Activated CD8-positive, alpha-beta T cell treated with anti-CD3 and anti-CD28 coated beads for 36 hours (primary cell): ENCODE results near the gene ANKRD2. TPM values are rescaled to one million over a fixed set of nuclear protein-coding genes. Genes with fewer than 3 reads are reported as not detected.

ENCODE experiments used
- ATAC-seq: fragments of 200-7000 bp; cut with Tn5 transposase; one replicate; pipeline ENCODE4 v1.10.0; 2021; ENCODE audit warnings: mild to moderate bottlenecking, moderate library complexity
- CTCF ChIA-PET: fragments of 350-600 bp; sonication (Branson Sonifier 250); formaldehyde crosslinking; loops from one replicate; lab custom pipeline; 2021; ENCODE audit warnings: antibody characterized with exemption; lab: Charles Lee
- POLR2A ChIA-PET: fragments of 350-600 bp; sonication (Branson Sonifier 250); formaldehyde crosslinking; loops from one replicate; lab custom pipeline; 2021; ENCODE audit warnings: antibody characterized with exemption; lab: Charles Lee
- DNase-seq: peaks from one replicate; pipeline ENCODE4 v3.0.0-alpha.2; 2020
- H3K27ac Mint-ChIP-seq: one replicate; pipeline ENCODE4 v1.8.0; 2021; ENCODE audit warnings: mild to moderate bottlenecking, mixed read lengths
- H3K27me3 Mint-ChIP-seq: one replicate; pipeline ENCODE4 v1.8.0; 2021; ENCODE audit warnings: mixed read lengths
- H3K36me3 Mint-ChIP-seq: one replicate; pipeline ENCODE4 v1.8.0; 2021; ENCODE audit warnings: low read depth, mixed read lengths
- H3K4me1 Mint-ChIP-seq: one replicate; pipeline ENCODE4 v1.8.0; 2021; ENCODE audit warnings: low read depth, mixed read lengths
- H3K4me3 Mint-ChIP-seq: one replicate; pipeline ENCODE4 v1.8.0; 2021; ENCODE audit warnings: mild to moderate bottlenecking, moderate library complexity, mixed read lengths
- H3K9me3 Mint-ChIP-seq: one replicate; pipeline ENCODE4 v1.8.0; 2021; ENCODE audit warnings: mixed read lengths
- intact Hi-C: fragments of 100-400 bp; cut with micrococcal nuclease; formaldehyde crosslinking; loops from one replicate; pipeline ENCODE4 v1.10.0; 2022
- total RNA-seq, 2 experiments: library from RNA; stranded (reverse); gene quantifications; one replicate each; pipeline ENCODE4 v1.2.3, GENCODE V29; 2021
- TF ChIP-seq, protein P1 (sequence below): fragments of 200-600 bp; IDR thresholded peaks from one replicate; pipeline ENCODE4 v1.8.0; 2022; ENCODE audit warnings: antibody characterized with exemption, mild to moderate bottlenecking

Gene ANKRD2
- total RNA-seq, 2 experiments from 2014 or later, result not detected

DNA sequence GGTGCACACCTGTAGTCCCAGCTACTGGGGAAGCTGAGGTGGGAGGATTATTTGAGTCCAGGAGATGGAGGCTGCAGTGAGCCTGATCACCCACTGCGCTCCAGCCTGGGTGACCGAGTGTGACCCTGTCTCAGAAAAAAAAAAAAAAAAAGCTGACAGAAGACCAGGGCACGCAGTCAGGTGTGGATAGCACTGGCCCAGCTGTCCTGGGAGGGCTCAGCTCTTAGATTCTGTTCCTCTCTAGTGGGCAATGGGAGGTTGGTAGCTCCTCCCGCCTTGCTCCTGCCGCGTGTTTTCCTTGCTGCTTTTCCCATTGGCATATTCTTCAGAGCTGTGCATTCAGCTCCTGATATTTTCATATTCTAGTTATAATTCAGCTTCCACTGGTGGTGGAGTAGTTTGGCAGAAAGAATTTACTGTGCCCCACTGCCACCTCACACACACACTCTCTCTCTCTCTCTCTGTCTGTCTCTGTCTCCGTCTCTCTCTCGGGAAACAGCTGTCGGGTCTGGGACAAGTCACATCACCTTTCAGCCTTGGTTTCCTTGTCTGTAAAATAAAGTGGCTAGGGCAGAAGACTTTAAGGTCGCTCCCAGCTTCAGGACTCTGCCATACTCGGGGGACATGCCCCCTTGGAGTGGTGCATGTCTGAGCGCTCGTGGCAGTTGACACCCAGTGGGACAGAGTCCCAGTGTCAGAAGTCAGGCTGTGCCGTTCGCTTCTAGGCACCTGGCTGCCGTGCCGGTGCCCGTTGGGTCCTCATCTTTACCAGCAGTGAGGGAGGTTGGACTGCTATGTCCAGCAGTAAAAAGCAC, 25.9 kb upstream of the ANKRD2 start:
- POLR2A ChIA-PET, result no interaction called here
- CTCF ChIA-PET, result interaction anchor here (0.6 to 2.0 kb wide), 6 partner anchors 8 to 474 kb away, joined by 4 to 15 read pairs (median 6); no protein-coding TSS in a partner anchor
- TF ChIP-seq, protein P1, sequence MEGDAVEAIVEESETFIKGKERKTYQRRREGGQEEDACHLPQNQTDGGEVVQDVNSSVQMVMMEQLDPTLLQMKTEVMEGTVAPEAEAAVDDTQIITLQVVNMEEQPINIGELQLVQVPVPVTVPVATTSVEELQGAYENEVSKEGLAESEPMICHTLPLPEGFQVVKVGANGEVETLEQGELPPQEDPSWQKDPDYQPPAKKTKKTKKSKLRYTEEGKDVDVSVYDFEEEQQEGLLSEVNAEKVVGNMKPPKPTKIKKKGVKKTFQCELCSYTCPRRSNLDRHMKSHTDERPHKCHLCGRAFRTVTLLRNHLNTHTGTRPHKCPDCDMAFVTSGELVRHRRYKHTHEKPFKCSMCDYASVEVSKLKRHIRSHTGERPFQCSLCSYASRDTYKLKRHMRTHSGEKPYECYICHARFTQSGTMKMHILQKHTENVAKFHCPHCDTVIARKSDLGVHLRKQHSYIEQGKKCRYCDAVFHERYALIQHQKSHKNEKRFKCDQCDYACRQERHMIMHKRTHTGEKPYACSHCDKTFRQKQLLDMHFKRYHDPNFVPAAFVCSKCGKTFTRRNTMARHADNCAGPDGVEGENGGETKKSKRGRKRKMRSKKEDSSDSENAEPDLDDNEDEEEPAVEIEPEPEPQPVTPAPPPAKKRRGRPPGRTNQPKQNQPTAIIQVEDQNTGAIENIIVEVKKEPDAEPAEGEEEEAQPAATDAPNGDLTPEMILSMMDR, result no peak
- no peak for ATAC-seq
- no peaks in the 10 kb centered on the region for H3K9me3 Mint-ChIP-seq
- H3K4me3 Mint-ChIP-seq, result no peak overlapping the region
- no peak for DNase-seq
- H3K4me1 Mint-ChIP-seq, result peaks cover 23% of the 10 kb centered on the region
- H3K27me3 Mint-ChIP-seq, result no peaks in the 10 kb centered on the region
- intact Hi-C loops, result no loop called here
- no peaks in the 10 kb centered on the region for H3K36me3 Mint-ChIP-seq
- no peak overlapping the region for H3K27ac Mint-ChIP-seq

DNA sequence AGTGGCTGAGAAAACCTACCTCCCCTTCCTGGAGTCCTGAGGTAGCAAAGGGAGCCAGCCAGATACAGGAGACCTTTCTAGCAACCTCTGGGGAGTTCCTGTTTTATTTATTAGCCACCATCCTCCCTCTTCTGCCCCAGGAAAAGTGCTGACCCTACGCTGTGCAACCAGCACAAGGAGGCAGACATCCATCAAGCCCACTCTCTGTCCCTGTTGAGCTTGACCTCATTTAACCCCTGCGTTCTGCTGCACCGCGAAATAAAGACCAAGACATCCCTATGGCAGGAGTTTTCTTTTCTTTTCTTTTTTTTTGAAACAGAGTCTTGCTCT, 25.3 kb upstream of the ANKRD2 start:
- Mint-ChIP-seq H3K4me3 (no peak overlapping the region), H3K36me3 (no peaks in the 10 kb centered on the region), H3K27me3 (no peaks in the 10 kb centered on the region), H3K4me1 (peaks cover 18% of the 10 kb centered on the region), H3K27ac (no peak overlapping the region), H3K9me3 (no peaks in the 10 kb centered on the region)
- no peak for DNase-seq
- CTCF ChIA-PET, result interaction anchor here (1.8 to 2.0 kb wide), 2 partner anchors 12 to 83 kb away, joined by 5 to 15 read pairs; no protein-coding TSS in a partner anchor
- intact Hi-C loops, result no loop called here
- TF ChIP-seq, protein P1, result no peak
- POLR2A ChIA-PET, result no interaction called here
- ATAC-seq, result no peak

DNA sequence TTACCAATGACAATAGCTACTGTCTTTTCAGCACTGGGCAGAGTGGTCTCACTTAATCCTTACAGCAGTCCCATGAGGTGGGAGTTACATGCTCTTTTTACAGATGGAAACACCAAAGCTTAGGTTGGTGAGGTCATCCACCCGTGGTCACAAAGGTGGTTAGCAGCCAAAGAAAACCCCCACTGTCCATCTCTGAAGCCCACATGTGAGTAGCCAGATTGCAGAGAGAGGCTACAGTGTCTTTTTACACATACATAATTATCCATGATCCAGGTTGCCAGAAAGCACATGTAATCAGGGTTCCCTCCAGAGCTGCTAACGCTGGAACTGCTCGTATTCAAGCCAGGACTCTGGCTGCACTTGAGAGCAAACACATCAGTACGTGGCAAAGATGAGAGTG, 24.6 kb upstream of the ANKRD2 start:
- no peak overlapping the region for H3K4me3 Mint-ChIP-seq
- DNase-seq (no peak), ATAC-seq (no peak)
- CTCF ChIA-PET, result no interaction called here
- H3K36me3 Mint-ChIP-seq, result no peaks in the 10 kb centered on the region
- no peak overlapping the region for H3K27ac Mint-ChIP-seq
- H3K4me1 Mint-ChIP-seq, result peaks cover 11% of the 10 kb centered on the region
- TF ChIP-seq, protein P1, result no peak
- no peaks in the 10 kb centered on the region for H3K27me3 Mint-ChIP-seq
- H3K9me3 Mint-ChIP-seq, result no peaks in the 10 kb centered on the region
- intact Hi-C loops, result no loop called here
- POLR2A ChIA-PET, result no interaction called here

DNA sequence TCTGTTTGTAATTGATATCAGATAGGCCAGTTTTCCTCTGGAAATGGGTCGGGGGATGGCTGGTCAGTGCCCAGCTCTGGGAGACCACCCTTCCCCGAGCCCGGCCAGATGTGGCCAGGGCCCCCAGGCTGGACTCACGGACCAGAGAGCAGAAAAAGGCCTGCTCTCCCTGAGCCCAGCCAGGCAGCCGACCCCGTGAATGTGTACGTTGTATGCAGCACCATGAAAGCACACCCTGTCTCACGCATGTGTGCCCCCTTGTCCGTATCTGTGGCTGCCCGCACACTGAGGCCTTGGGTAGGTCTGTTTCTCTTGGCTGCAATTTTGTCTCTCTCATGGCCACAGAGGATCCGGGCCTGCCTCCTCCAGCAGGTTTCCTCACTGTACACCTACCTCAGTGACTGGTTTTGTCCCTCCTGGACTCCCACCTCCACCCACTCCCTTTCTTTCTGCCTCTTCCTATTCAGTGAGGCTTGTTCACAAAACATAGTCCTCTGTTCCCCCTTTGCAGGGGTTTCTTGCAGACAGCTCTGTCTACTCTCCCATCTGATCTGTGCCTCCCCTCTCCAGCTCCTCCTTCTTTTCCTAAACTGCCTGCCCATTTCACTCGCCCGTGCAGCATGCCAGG, 23.6 kb upstream of the ANKRD2 start:
- Mint-ChIP-seq H3K27me3 (no peaks in the 10 kb centered on the region), H3K27ac (no peak overlapping the region), H3K4me1 (peaks cover 2% of the 10 kb centered on the region), H3K9me3 (no peaks in the 10 kb centered on the region), H3K36me3 (no peaks in the 10 kb centered on the region), H3K4me3 (no peak overlapping the region)
- TF ChIP-seq, protein P1, result no peak
- CTCF ChIA-PET, result interaction anchor here (0.6 kb wide), 1 partner anchor 15 kb away, joined by 3 read pairs; no protein-coding TSS in a partner anchor
- POLR2A ChIA-PET, result no interaction called here
- intact Hi-C loops, result no loop called here
- DNase-seq, result no peak
- ATAC-seq, result no peak
